ENCODE data around the gene NMD3. TPM values are rescaled to one million over a fixed set of nuclear protein-coding genes. Genes with fewer than 3 reads are reported as not detected.

The NMD3 gene
- total RNA-seq, 4 donors from 2014 or later = 22.9 to 36.5 (median 29.4) TPM

DNA sequence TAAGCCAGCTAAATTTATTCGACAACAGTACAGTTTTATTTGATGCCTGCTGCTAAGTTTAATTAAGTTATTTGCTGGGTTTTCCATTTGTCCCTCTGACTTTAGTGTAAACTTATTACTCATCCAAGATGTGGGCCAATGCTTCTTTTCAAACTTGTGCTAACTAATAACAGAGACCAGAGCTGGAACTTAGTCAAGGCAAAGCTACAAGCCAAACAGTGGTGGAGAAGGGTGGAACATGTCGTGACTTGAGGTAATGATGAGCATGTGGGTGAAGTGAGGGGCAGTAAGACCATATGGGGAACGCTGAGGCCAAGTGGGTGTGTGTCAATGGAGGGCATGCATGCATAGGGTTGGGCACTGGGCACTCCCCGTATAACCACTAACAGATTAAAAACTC, 63.9 kb downstream of the NMD3 start:
- Histone ChIP-seq H3K36me3 (no peaks in the 10 kb centered on the region), H3K4me1 (no peaks in the 10 kb centered on the region)

DNA sequence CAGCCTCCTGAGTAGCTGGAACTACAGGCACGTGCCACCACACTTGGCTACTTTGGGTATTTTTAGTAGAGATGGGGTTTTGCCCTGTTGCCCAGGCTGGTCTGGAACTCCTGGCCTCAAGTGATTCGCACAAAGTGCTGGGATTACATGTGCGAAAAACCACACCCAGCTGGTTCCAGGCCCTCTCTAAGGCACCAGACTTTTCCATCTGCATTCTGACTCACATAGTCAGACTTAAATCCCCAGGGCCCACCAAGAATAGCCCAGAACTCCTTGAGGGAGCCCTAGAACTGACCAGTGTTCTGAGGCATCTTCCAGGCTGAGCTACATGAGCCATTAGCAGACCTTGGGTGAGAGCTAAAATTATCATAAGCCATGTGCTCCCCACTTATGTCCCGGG, 68.1 kb downstream of the NMD3 start:
- Histone ChIP-seq H3K9me3 (no peaks in the 10 kb centered on the region), H3K4me1 (no peaks in the 10 kb centered on the region), H3K36me3 (no peaks in the 10 kb centered on the region), H3K27ac (no peak overlapping the region), H3K4me3 (no peak overlapping the region), H3K27me3 (no peaks in the 10 kb centered on the region)
- no peak for DNase-seq
- TF ChIP-seq, protein P1, sequence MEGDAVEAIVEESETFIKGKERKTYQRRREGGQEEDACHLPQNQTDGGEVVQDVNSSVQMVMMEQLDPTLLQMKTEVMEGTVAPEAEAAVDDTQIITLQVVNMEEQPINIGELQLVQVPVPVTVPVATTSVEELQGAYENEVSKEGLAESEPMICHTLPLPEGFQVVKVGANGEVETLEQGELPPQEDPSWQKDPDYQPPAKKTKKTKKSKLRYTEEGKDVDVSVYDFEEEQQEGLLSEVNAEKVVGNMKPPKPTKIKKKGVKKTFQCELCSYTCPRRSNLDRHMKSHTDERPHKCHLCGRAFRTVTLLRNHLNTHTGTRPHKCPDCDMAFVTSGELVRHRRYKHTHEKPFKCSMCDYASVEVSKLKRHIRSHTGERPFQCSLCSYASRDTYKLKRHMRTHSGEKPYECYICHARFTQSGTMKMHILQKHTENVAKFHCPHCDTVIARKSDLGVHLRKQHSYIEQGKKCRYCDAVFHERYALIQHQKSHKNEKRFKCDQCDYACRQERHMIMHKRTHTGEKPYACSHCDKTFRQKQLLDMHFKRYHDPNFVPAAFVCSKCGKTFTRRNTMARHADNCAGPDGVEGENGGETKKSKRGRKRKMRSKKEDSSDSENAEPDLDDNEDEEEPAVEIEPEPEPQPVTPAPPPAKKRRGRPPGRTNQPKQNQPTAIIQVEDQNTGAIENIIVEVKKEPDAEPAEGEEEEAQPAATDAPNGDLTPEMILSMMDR (IDR thresholded peaks at IDR 0.05) = no peak
- TF ChIP-seq POLR2A (IDR thresholded peaks at IDR 0.05) = no peak

More for the DNA sequence above, 63.9 kb downstream of the NMD3 start:
- TF ChIP-seq POLR2A (IDR thresholded peaks at IDR 0.05) = no peak
- TF ChIP-seq, protein P1 (IDR thresholded peaks at IDR 0.05) = no peak
- H3K9me3 ChIP-seq = peaks cover 0 to 7% (median 0%) of the 10 kb centered on the region in 4 donors
- H3K4me3 ChIP-seq = no peak overlapping the region
- no peak for DNase-seq
- H3K27ac ChIP-seq = no peak overlapping the region
- no peaks in the 10 kb centered on the region for H3K27me3 ChIP-seq

GRCh38 chr3:161291191-161291901, 70.2 kb downstream of the NMD3 start:
- H3K27me3 ChIP-seq = no peaks in the 10 kb centered on the region
- no peak overlapping the region for H3K4me3 ChIP-seq
- no peaks in the 10 kb centered on the region for H3K9me3 ChIP-seq
- no peak overlapping the region for H3K27ac ChIP-seq
- no peaks in the 10 kb centered on the region for H3K4me1 ChIP-seq
- H3K36me3 ChIP-seq = no peaks in the 10 kb centered on the region
- no peak for DNase-seq
- TF ChIP-seq POLR2A (IDR thresholded peaks at IDR 0.05) = no peak
- TF ChIP-seq, protein P1 (IDR thresholded peaks at IDR 0.05) = no peak

DNA sequence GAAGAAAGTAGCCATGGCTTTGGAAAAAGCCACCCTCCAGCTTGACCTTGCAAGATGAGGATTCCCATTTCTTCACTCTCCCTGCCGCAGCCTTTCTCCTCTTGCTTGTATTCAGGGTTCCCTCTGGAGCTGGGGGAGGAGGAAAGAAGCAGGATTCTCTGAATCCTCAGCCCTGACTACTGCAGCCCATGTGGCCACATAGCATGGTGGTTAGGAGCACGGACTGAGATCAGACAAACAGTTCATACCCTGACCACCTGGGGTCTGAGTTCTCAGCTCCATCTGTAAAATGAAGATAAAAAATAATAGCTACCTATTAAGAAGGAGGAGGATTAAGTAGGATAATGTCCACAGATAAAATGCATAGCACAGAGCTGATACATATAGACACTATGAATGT, 72.3 kb downstream of the NMD3 start:
- H3K27ac ChIP-seq = no peak overlapping the region
- H3K27me3 ChIP-seq = no peaks in the 10 kb centered on the region
- no peaks in the 10 kb centered on the region for H3K36me3 ChIP-seq
- DNase-seq = no peak
- no peak overlapping the region for H3K4me3 ChIP-seq
- TF ChIP-seq POLR2A (IDR thresholded peaks at IDR 0.05) = no peak
- TF ChIP-seq, protein P1 (IDR thresholded peaks at IDR 0.05) = no peak
- no peaks in the 10 kb centered on the region for H3K4me1 ChIP-seq
- no peaks in the 10 kb centered on the region for H3K9me3 ChIP-seq

DNA sequence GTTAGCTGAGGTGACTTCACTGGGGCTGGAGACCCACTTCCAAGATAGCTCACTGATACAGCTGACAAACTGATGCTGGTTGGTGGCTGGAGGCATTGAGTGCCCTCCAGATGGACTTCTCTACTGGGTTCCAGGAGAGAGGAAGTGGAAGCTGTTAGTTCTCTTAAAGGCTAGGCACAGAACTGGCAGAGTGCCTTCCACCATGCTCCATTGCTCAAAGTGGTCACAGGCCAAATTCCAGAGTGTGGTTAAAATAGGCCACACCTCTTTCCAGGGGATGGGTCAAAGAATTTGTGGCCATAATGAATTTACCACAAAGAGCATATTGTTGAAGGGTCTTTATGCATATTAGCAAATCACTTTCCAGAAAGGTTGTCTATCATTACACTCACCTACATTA, 74.2 kb downstream of the NMD3 start:
- DNase-seq = no peak
- TF ChIP-seq POLR2A (IDR thresholded peaks at IDR 0.05) = no peak
- TF ChIP-seq, protein P1 (IDR thresholded peaks at IDR 0.05) = no peak

More for the DNA sequence above, 74.2 kb downstream of the NMD3 start:
- Histone ChIP-seq H3K27ac (no peak overlapping the region), H3K27me3 (no peaks in the 10 kb centered on the region), H3K9me3 (no peaks in the 10 kb centered on the region), H3K4me3 (no peak overlapping the region), H3K36me3 (no peaks in the 10 kb centered on the region), H3K4me1 (no peaks in the 10 kb centered on the region)

Measured in Peyer's patch (tissue), 4 donors.